H9 (cell line): ENCODE results near the gene CHI3L2. TPM values are rescaled to one million over a fixed set of nuclear protein-coding genes. Genes with fewer than 3 reads are reported as not detected.

Experiments
- DNase-seq: peaks from one replicate; pipeline ENCODE4 v3.0.0-alpha.2; 2017
- H2AFZ ChIP-seq: one replicate; pipeline ENCODE4 v1.6.1; 2013; ENCODE audit warnings: mild to moderate bottlenecking, low read length, control low read depth, moderate library complexity
- H2AK5ac ChIP-seq: 2 replicates; pipeline ENCODE4 v1.6.1; 2013; ENCODE audit warnings: low read length, control low read depth, mixed read lengths; ENCODE audit not compliant: insufficient read length
- H2BK120ac ChIP-seq: one replicate; pipeline ENCODE4 v1.6.1; 2013; ENCODE audit warnings: low read depth, mild to moderate bottlenecking, low read length, control low read depth, inconsistent platforms; ENCODE audit not compliant: poor library complexity, severe bottlenecking
- H2BK12ac ChIP-seq: 2 replicates; pipeline ENCODE4 v1.6.1; 2013; ENCODE audit warnings: low read length, control low read depth, mixed read lengths, low read depth; ENCODE audit not compliant: insufficient read length
- H2BK15ac ChIP-seq: 2 replicates; pipeline ENCODE4 v1.6.1; 2013; ENCODE audit warnings: low read depth, low read length, control low read depth
- H2BK20ac ChIP-seq: one replicate; pipeline ENCODE4 v1.6.1; 2013; ENCODE audit warnings: low read depth, mild to moderate bottlenecking, low read length, control low read depth, inconsistent platforms; ENCODE audit not compliant: poor library complexity, severe bottlenecking
- H2BK5ac ChIP-seq: 2 replicates; pipeline ENCODE4 v1.6.1; 2013; ENCODE audit warnings: low read length, control low read depth, mixed read lengths; ENCODE audit not compliant: insufficient read length
- H3K14ac ChIP-seq: 2 replicates; pipeline ENCODE4 v1.6.1; 2013; ENCODE audit warnings: low read length, control low read depth; ENCODE audit not compliant: insufficient read depth
- H3K18ac ChIP-seq: 2 replicates; pipeline ENCODE4 v1.6.1; 2013; ENCODE audit warnings: low read depth, mild to moderate bottlenecking, mixed read lengths, low read length, control low read depth; ENCODE audit not compliant: insufficient read length
- H3K23ac ChIP-seq: 2 replicates; pipeline ENCODE4 v1.6.1; 2013; ENCODE audit warnings: low read length, control low read depth, mixed read lengths, low read depth; ENCODE audit not compliant: insufficient read length
- H3K23me2 ChIP-seq: 2 replicates; pipeline ENCODE4 v1.6.1; 2013; ENCODE audit warnings: low read depth, mild to moderate bottlenecking, mixed read lengths, low read length, control low read depth; ENCODE audit not compliant: insufficient read length, poor library complexity, severe bottlenecking
- H3K27ac ChIP-seq: 2 replicates; pipeline ENCODE4 v1.5.1; 2013; ENCODE audit warnings: low read length, control low read depth, mixed read lengths, low read depth; ENCODE audit not compliant: insufficient read length
- H3K27me3 ChIP-seq: 2 replicates; pipeline ENCODE4 v1.6.1; 2013; ENCODE audit warnings: low read length, control low read depth, inconsistent platforms; ENCODE audit not compliant: insufficient read depth
- H3K4ac ChIP-seq: 2 replicates; pipeline ENCODE4 v1.6.1; 2013; ENCODE audit warnings: low read depth, mild to moderate bottlenecking, control low read depth, inconsistent platforms, low read length, moderate library complexity
- H3K4me1 ChIP-seq: 2 replicates; pipeline ENCODE4 v1.6.1; 2013; ENCODE audit warnings: low read length, control low read depth, inconsistent platforms; ENCODE audit not compliant: insufficient read depth
- H3K4me2 ChIP-seq: 2 replicates; pipeline ENCODE4 v1.6.1; 2013; ENCODE audit warnings: low read length, control low read depth, mixed read lengths; ENCODE audit not compliant: insufficient read length, insufficient read depth
- H3K56ac ChIP-seq: 2 replicates; pipeline ENCODE4 v1.6.1; 2013; ENCODE audit warnings: low read depth, mild to moderate bottlenecking, mixed read lengths, low read length, control low read depth; ENCODE audit not compliant: insufficient read length
- H3K79me1 ChIP-seq: 2 replicates; pipeline ENCODE4 v1.6.1; 2013; ENCODE audit warnings: low read depth, mild to moderate bottlenecking, moderate library complexity, low read length, control low read depth, inconsistent platforms; ENCODE audit not compliant: insufficient read depth, poor library complexity, severe bottlenecking
- H3K79me2 ChIP-seq: 2 replicates; pipeline ENCODE4 v1.6.1; 2013; ENCODE audit warnings: low read length, control low read depth, inconsistent platforms; ENCODE audit not compliant: insufficient read depth
- H3K9ac ChIP-seq: 2 replicates; pipeline ENCODE4 v1.6.1; 2013; ENCODE audit warnings: low read length, control low read depth, mixed read lengths; ENCODE audit not compliant: insufficient read length; ENCODE audit errors: extremely low read depth
- H3K9me3 ChIP-seq: one replicate; pipeline ENCODE4 v1.6.1; 2013; ENCODE audit warnings: low read depth, low read length, inconsistent platforms; ENCODE audit not compliant: control insufficient read depth
- H3T11ph ChIP-seq: one replicate; pipeline ENCODE4 v1.6.1; 2013; ENCODE audit warnings: mild to moderate bottlenecking, low read length, control low read depth, inconsistent platforms
- H4K20me1 ChIP-seq: one replicate; pipeline ENCODE4 v1.6.1; 2013; ENCODE audit not compliant: control insufficient read depth, insufficient read length, insufficient read depth
- H4K5ac ChIP-seq: 2 replicates; pipeline ENCODE4 v1.6.1; 2013; ENCODE audit warnings: low read depth, mild to moderate bottlenecking, mixed read lengths, low read length, control low read depth; ENCODE audit not compliant: insufficient read length
- H4K8ac ChIP-seq: replicated peaks from 2 replicates; pipeline ENCODE4 v1.6.1; 2013; ENCODE audit warnings: low read length, control low read depth, mixed read lengths, low read depth; ENCODE audit not compliant: insufficient read length
- H4K91ac ChIP-seq: 2 replicates; pipeline ENCODE4 v1.6.1; 2013; ENCODE audit warnings: low read depth, mild to moderate bottlenecking, moderate library complexity, mixed read lengths, low read length, control low read depth; ENCODE audit not compliant: insufficient read length
- H3K27ac Mint-ChIP-seq, 3 experiments: 2 replicates in 2 of 3; 3 replicates in 1 of 3; pipeline ENCODE4 v1.8.0; 2020 to 2021; ENCODE audit warnings: mixed read lengths in 3 of 3, mild to moderate bottlenecking in 1 of 3, moderate library complexity in 1 of 3
- H3K27me3 Mint-ChIP-seq: 2 replicates; pipeline ENCODE4 v1.8.0; 2021; ENCODE audit warnings: low read depth, mild to moderate bottlenecking, moderate library complexity, mixed read lengths
- H3K36me3 Mint-ChIP-seq, 3 experiments: 2 replicates in 2 of 3; 3 replicates in 1 of 3; pipeline ENCODE4 v1.8.0; 2020 to 2021; ENCODE audit warnings: low read depth in 3 of 3, mixed read lengths in 3 of 3; ENCODE audit not compliant: insufficient read depth in 1 of 3
- H3K4me1 Mint-ChIP-seq, 2 experiments: 2 replicates each; pipeline ENCODE4 v1.8.0; 2020; ENCODE audit warnings: mixed read lengths in 2 of 2
- H3K4me3 Mint-ChIP-seq, 2 experiments: 2 replicates in 1 of 2; 3 replicates in 1 of 2; pipeline ENCODE4 v1.8.0; 2020 to 2021; ENCODE audit warnings: mild to moderate bottlenecking in 2 of 2, mixed read lengths in 2 of 2, moderate library complexity in 1 of 2
- H3K9me3 Mint-ChIP-seq, 2 experiments: 2 replicates in 1 of 2; 3 replicates in 1 of 2; pipeline ENCODE4 v1.8.0; 2020; ENCODE audit warnings: mild to moderate bottlenecking in 2 of 2, mixed read lengths in 2 of 2, moderate library complexity in 1 of 2
- WGBS: extraction: QIAGEN DNeasy Blood & Tissue Kit; methylation state at CpG from one replicate; pipeline ENCODE4 v1.1.7; 2013; ENCODE audit warnings: missing lambda C conversion rate, low lambda C conversion rate, mixed read lengths; ENCODE audit not compliant: insufficient read length; ENCODE audit errors: extremely low coverage; 5-methylcytosine and 5-hydroxymethylcytosine counted together
- total RNA-seq: library from RNA; stranded (reverse); gene quantifications from 2 replicates; pipeline ENCODE4 v1.2.1, GENCODE V29; 2021
- TF ChIP-seq, protein P1 (sequence below): fragments of 200-600 bp; sonication (generic); conservative IDR thresholded peaks from 3 replicates; pipeline ENCODE4 v1.8.0; 2021; ENCODE audit warnings: antibody characterized with exemption, mild to moderate bottlenecking

The CHI3L2 gene
- total RNA-seq, 1 experiment from 2014 or later = not detected

- DNase-seq = no peak
- Histone ChIP-seq H3K79me1 (no peaks in the 10 kb centered on the region), H3K23me2 (no peaks in the 10 kb centered on the region), H3K27me3 (no peaks in the 10 kb centered on the region), H2BK5ac (no peak overlapping the region), H2BK120ac (no peak overlapping the region), H4K5ac (no peak overlapping the region), H3K18ac (peak overlapping the region; percentile 4), H3K4me1 (no peaks in the 10 kb centered on the region; the same call in 1 of the 2 replicates), H3K14ac (0 out of 2 replicates have a peak overlapping the region, but pooled peaks have one; percentile 61), H3K4me2 (no peak overlapping the region), H4K20me1 (no peaks in the 10 kb centered on the region), H3T11ph (no peak overlapping the region), H2BK12ac (no peak overlapping the region), H3K79me2 (no peaks in the 10 kb centered on the region), H2AK5ac (no peak overlapping the region), H3K9me3 (no peaks in the 10 kb centered on the region), H4K91ac (no peak overlapping the region), H3K9ac (no peak overlapping the region), H2AFZ (no peak overlapping the region), H3K56ac (no peak overlapping the region), H3K4ac (no peak overlapping the region), H3K27ac (no peak overlapping the region), H3K23ac (no peak overlapping the region), H2BK15ac (no peak overlapping the region), H2BK20ac (no peak overlapping the region), H4K8ac (no peak overlapping the region)
- WGBS = no CpG with 5 or more reads among the region's 16 CpGs
- Mint-ChIP-seq H3K4me1 (peaks cover 25 to 28% of the 10 kb centered on the region in 2 experiments), H3K27me3 (no peaks in the 10 kb centered on the region; the same call in none of the 2 replicates), H3K36me3 (peaks cover 0 to 3% (median 0%) of the 10 kb centered on the region in 3 experiments; a peak in 3 of 7 replicates), H3K9me3 (peaks cover 1 to 4% of the 10 kb centered on the region in 2 experiments; a peak in 2 of 5 replicates), H3K4me3 (no peak overlapping the region; a peak in 1 of 5 replicates), H3K27ac (peak overlapping the region; percentile 76 to 96 (median 93); a peak in 4 of 7 replicates)
- TF ChIP-seq, protein P1, sequence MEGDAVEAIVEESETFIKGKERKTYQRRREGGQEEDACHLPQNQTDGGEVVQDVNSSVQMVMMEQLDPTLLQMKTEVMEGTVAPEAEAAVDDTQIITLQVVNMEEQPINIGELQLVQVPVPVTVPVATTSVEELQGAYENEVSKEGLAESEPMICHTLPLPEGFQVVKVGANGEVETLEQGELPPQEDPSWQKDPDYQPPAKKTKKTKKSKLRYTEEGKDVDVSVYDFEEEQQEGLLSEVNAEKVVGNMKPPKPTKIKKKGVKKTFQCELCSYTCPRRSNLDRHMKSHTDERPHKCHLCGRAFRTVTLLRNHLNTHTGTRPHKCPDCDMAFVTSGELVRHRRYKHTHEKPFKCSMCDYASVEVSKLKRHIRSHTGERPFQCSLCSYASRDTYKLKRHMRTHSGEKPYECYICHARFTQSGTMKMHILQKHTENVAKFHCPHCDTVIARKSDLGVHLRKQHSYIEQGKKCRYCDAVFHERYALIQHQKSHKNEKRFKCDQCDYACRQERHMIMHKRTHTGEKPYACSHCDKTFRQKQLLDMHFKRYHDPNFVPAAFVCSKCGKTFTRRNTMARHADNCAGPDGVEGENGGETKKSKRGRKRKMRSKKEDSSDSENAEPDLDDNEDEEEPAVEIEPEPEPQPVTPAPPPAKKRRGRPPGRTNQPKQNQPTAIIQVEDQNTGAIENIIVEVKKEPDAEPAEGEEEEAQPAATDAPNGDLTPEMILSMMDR = no peak
Measured at GRCh38 chr1:111271464-111271801, 43.9 kb downstream of the CHI3L2 start.
